IMR-90 (cell line): ENCODE data around the gene PDHB. TPM values are rescaled to one million over a fixed set of nuclear protein-coding genes. Genes with fewer than 3 reads are reported as not detected.

Experiments
- ATAC-seq: fragments of 200-7000 bp; cut with Tn5 transposase; 2 replicates; pipeline ENCODE4 v1.9.1; 2020; ENCODE audit warnings: low read depth, mild to moderate bottlenecking, moderate library complexity
- BruUV-seq: library from RNA; stranded (reverse); fragments of 400-500 nt; replicated peaks from 2 replicates; lab custom pipeline; 2021; lab: Mats Ljungman, UMichigan
- CTCF ChIA-PET: fragments of 300-600 bp; formaldehyde crosslinking; extraction: SDS; loops from one replicate; lab custom pipeline; 2021; ENCODE audit warnings: antibody characterized with exemption; lab: Yijun Ruan, JAX
- POLR2A ChIA-PET: fragments of 300-600 bp; sonication (Branson Sonifier 250); formaldehyde crosslinking; loops from one replicate; lab custom pipeline; 2022; ENCODE audit warnings: antibody characterized with exemption; ENCODE audit not compliant: unreplicated experiment; lab: Charles Lee
- DNase-seq: peaks from one replicate; pipeline ENCODE4 v3.0.0; 2013
- H2AFZ ChIP-seq: replicated peaks from 2 replicates; pipeline ENCODE3; 2013; ENCODE audit warnings: low read length, mild to moderate bottlenecking; ENCODE audit not compliant: poor library complexity
- H2AK5ac ChIP-seq: 2 replicates; pipeline ENCODE4 v1.6.1; 2013; ENCODE audit warnings: low read depth, low read length, inconsistent platforms
- H2AK9ac ChIP-seq: replicated peaks from 2 replicates; pipeline ENCODE3; 2013; ENCODE audit warnings: mild to moderate bottlenecking, low read depth, low read length, moderate library complexity; ENCODE audit not compliant: poor library complexity
- H2BK120ac ChIP-seq: 2 replicates; pipeline ENCODE4 v1.6.1; 2013; ENCODE audit warnings: low read depth, low read length, inconsistent platforms
- H2BK15ac ChIP-seq: 3 replicates; pipeline ENCODE4 v1.6.1; 2013; ENCODE audit warnings: low read depth, low read length, inconsistent platforms
- H2BK20ac ChIP-seq: 2 replicates; pipeline ENCODE4 v1.6.1; 2013; ENCODE audit warnings: low read depth, mild to moderate bottlenecking, inconsistent platforms, low read length, moderate library complexity
- H2BK5ac ChIP-seq: 2 replicates; pipeline ENCODE4 v1.6.1; 2013; ENCODE audit warnings: mild to moderate bottlenecking, low read depth, low read length, inconsistent platforms; ENCODE audit not compliant: poor library complexity, severe bottlenecking
- H3K14ac ChIP-seq: replicated peaks from 2 replicates; pipeline ENCODE4 v1.6.1; 2013; ENCODE audit warnings: low read depth, low read length, inconsistent platforms
- H3K18ac ChIP-seq: 2 replicates; pipeline ENCODE4 v1.6.1; 2013; ENCODE audit warnings: low read depth, low read length, control low read depth
- H3K23ac ChIP-seq: 2 replicates; pipeline ENCODE4 v1.6.1; 2013; ENCODE audit warnings: low read depth, low read length, inconsistent platforms
- H3K27ac ChIP-seq: 2 replicates; pipeline ENCODE4 v1.5.1; 2013; ENCODE audit warnings: mild to moderate bottlenecking, control low read depth, low read length; ENCODE audit not compliant: insufficient read depth
- H3K27me3 ChIP-seq: 2 replicates; pipeline ENCODE4 v1.6.1; 2013; ENCODE audit warnings: low read length; ENCODE audit not compliant: control insufficient read depth, insufficient read depth
- H3K36me3 ChIP-seq: 2 replicates; pipeline ENCODE4 v1.6.1; 2013; ENCODE audit warnings: low read length, mixed read lengths; ENCODE audit not compliant: control insufficient read depth, insufficient read depth
- H3K4ac ChIP-seq: 2 replicates; pipeline ENCODE4 v1.6.1; 2013; ENCODE audit warnings: low read depth, low read length, inconsistent platforms
- H3K4me1 ChIP-seq: 2 replicates; pipeline ENCODE4 v1.6.1; 2013; ENCODE audit warnings: low read length, mixed read lengths; ENCODE audit not compliant: control insufficient read depth, insufficient read depth
- H3K4me2 ChIP-seq: 2 replicates; pipeline ENCODE4 v1.6.1; 2013; ENCODE audit warnings: low read depth, mild to moderate bottlenecking, control low read depth, low read length, moderate library complexity
- H3K4me3 ChIP-seq: 2 replicates; pipeline ENCODE4 v1.5.1; 2013; ENCODE audit warnings: low read depth, mild to moderate bottlenecking, control low read depth, low read length, moderate library complexity; ENCODE audit not compliant: insufficient read depth
- H3K56ac ChIP-seq: 2 replicates; pipeline ENCODE4 v1.6.1; 2013; ENCODE audit warnings: low read length, inconsistent platforms; ENCODE audit not compliant: insufficient read depth; ENCODE audit errors: extremely low read depth
- H3K79me1 ChIP-seq, 2 experiments: 2 replicates each; pipeline ENCODE4 v1.6.1; 2013; ENCODE audit warnings: low read length in 2 of 2, inconsistent platforms in 1 of 2, low read depth in 1 of 2
- H3K9ac ChIP-seq: 2 replicates; pipeline ENCODE4 v1.6.1; 2013; ENCODE audit warnings: low read depth, low read length, control low read depth
- H3K9me1 ChIP-seq: 2 replicates; pipeline ENCODE4 v1.6.1; 2013; ENCODE audit warnings: low read length, inconsistent platforms; ENCODE audit not compliant: insufficient read depth
- H3K9me3 ChIP-seq: 2 replicates; pipeline ENCODE4 v1.6.1; 2013; ENCODE audit warnings: low read length; ENCODE audit not compliant: control insufficient read depth, insufficient read depth
- H4K20me1 ChIP-seq: 2 replicates; pipeline ENCODE4 v1.6.1; 2013; ENCODE audit warnings: low read length, inconsistent platforms; ENCODE audit not compliant: insufficient read depth
- H4K5ac ChIP-seq: 2 replicates; pipeline ENCODE4 v1.6.1; 2013; ENCODE audit warnings: mild to moderate bottlenecking, low read depth, low read length, control low read depth
- H4K8ac ChIP-seq, 2 experiments: 2 replicates each; pipeline ENCODE4 v1.6.1; 2013; ENCODE audit warnings: low read depth in 2 of 2, low read length in 2 of 2, control low read depth in 1 of 2, inconsistent platforms in 1 of 2
- H4K91ac ChIP-seq: 2 replicates; pipeline ENCODE4 v1.6.1; 2013; ENCODE audit warnings: low read depth, low read length, inconsistent platforms; ENCODE audit not compliant: insufficient read depth
- BHLHE40 ChIP-seq: fragments of 150-350 bp; IDR thresholded peaks from 2 replicates; pipeline ENCODE4 v1.6.1; 2016; ENCODE audit warnings: mild to moderate bottlenecking, low read depth, low read length
- FOS ChIP-seq: fragments of 150-350 bp; IDR thresholded peaks from 2 replicates; pipeline ENCODE4 v1.6.1; 2016; ENCODE audit warnings: low read depth, low read length
- MAFK ChIP-seq: IDR thresholded peaks from 2 replicates; pipeline ENCODE4 v1.6.1; 2012; ENCODE audit warnings: low read depth, low read length, improper control_type of control experiment
- RCOR1 ChIP-seq: IDR thresholded peaks from 2 replicates; pipeline ENCODE4 v1.6.1; 2012; ENCODE audit warnings: mild to moderate bottlenecking, low read length, improper control_type of control experiment; ENCODE audit not compliant: insufficient replicate concordance
- WGBS, 2 experiments: methylation state at CpG; one replicate each; pipeline versions ENCODE4 v1.1.5 to v1.1.7; 2013; ENCODE audit warnings: missing lambda C conversion rate in 2 of 2; ENCODE audit not compliant: insufficient read length in 1 of 2; ENCODE audit errors: extremely low coverage in 2 of 2; 5-methylcytosine and 5-hydroxymethylcytosine counted together
- dilution Hi-C: fragments of 300-500 bp; cut with HindIII; formaldehyde crosslinking; loops from one replicate; pipeline ENCODE4 v1.14.3; 2018; ENCODE audit warnings: low sequenced_read_pairs; ENCODE audit not compliant: unreplicated experiment
- in situ Hi-C: fragments of 300-500 bp; cut with MboI; formaldehyde crosslinking; loops from 3 replicates; pipeline ENCODE4 v1.14.3; 2019; ENCODE audit warnings: low sequenced_read_pairs, inconsistent platforms, mixed read lengths
- intact Hi-C: fragments of 100-400 bp; cut with micrococcal nuclease; formaldehyde crosslinking; loops from 2 replicates; pipeline ENCODE4 v1.10.0; 2022
- polyA plus RNA-seq, 3 experiments: library from polyadenylated mRNA; depleted of rRNA; stranded (reverse); fragments of >200 nt; gene quantifications; 2 replicates each; pipeline ENCODE4 v1.2.3, GENCODE V29; 2012; ENCODE audit warnings: low replicate concordance in 1 of 3
- total RNA-seq: library from RNA; depleted of rRNA; stranded (reverse); fragments of >200 nt; gene quantifications from 2 replicates; pipeline ENCODE4 v1.2.3, GENCODE V29; 2012
- TF ChIP-seq, protein P1 (sequence below): conservative IDR thresholded peaks from 2 replicates; pipeline ENCODE4 v1.5.1; 2012; ENCODE audit warnings: mild to moderate bottlenecking, low read depth, low read length, improper control_type of control experiment

Gene PDHB
- total and polyA plus RNA-seq, 2 of the 4 experiments (the other 2 are of a cell fraction) = 69.2 to 73.5 TPM

DNA sequence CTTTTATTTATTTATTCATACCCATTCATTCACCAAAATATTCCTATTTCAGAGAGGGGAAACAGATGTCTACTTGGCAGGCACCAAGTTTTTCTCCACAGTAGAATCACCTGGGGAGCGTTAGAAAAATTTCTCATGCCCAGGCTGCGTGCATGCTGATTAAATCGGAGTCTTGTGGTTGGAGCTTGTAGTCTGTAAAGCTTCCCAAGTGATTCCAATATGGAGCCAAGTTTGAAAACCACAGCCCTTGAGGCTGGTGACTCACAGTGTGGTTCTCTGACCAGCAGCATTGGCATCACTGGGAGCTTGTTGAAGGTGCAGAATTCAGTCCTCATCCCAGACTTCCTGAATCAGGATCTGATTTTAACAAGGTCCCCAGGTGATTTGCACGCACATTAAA lies 49.7 kb downstream of the PDHB start:
- peak; percentile 99 for DNase-seq
- peaks cover 6% of the 10 kb centered on the region; the same call in 1 of the 2 replicates for H4K20me1 ChIP-seq
- H3K9ac ChIP-seq = no peak overlapping the region
- peak; percentile 74 for ATAC-seq
- peak overlapping the region; percentile 90 for H4K5ac ChIP-seq
- H3K36me3 ChIP-seq = peaks cover 9% of the 10 kb centered on the region; the same call in 1 of the 2 replicates
- peak overlapping the region; percentile 99; the same call in 1 of the 2 replicates for H3K14ac ChIP-seq
- peak overlapping the region; percentile 94 for H4K91ac ChIP-seq
- H3K9me3 ChIP-seq = no peaks in the 10 kb centered on the region
- peak overlapping the region; percentile 95 for H2BK5ac ChIP-seq
- H2BK15ac ChIP-seq = peak overlapping the region; percentile 90; the same call in 2 of the 3 replicates
- H3K4me3 ChIP-seq = no peak overlapping the region
- H3K27me3 ChIP-seq = no peaks in the 10 kb centered on the region
- 0% methylated on average over 2 of the region's 4 CpGs; no CpG with 5 or more reads in 1 of the 2 experiments for WGBS, 2 experiments
- intact Hi-C loops (no loop called here), dilution Hi-C loops (no loop called here), in situ Hi-C loops (no loop called here)
- no peak overlapping the region for H2AFZ ChIP-seq
- H3K18ac ChIP-seq = peak overlapping the region; percentile 91; the same call in 1 of the 2 replicates
- peak overlapping the region; percentile 93 for H2BK120ac ChIP-seq
- H2AK5ac ChIP-seq = peak overlapping the region; percentile 99; the same call in 1 of the 2 replicates
- TF ChIP-seq RCOR1 = peak; percentile 65
- TF ChIP-seq, protein P1, sequence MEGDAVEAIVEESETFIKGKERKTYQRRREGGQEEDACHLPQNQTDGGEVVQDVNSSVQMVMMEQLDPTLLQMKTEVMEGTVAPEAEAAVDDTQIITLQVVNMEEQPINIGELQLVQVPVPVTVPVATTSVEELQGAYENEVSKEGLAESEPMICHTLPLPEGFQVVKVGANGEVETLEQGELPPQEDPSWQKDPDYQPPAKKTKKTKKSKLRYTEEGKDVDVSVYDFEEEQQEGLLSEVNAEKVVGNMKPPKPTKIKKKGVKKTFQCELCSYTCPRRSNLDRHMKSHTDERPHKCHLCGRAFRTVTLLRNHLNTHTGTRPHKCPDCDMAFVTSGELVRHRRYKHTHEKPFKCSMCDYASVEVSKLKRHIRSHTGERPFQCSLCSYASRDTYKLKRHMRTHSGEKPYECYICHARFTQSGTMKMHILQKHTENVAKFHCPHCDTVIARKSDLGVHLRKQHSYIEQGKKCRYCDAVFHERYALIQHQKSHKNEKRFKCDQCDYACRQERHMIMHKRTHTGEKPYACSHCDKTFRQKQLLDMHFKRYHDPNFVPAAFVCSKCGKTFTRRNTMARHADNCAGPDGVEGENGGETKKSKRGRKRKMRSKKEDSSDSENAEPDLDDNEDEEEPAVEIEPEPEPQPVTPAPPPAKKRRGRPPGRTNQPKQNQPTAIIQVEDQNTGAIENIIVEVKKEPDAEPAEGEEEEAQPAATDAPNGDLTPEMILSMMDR = no peak
- peak; percentile 93 for TF ChIP-seq FOS
- TF ChIP-seq MAFK = no peak
- TF ChIP-seq BHLHE40 = 0 out of 2 replicates have a peak, but pooled peaks have one; percentile 34
- peak overlapping the region; percentile 97 for H3K27ac ChIP-seq
- H2BK20ac ChIP-seq = peak overlapping the region; percentile 96
- no peak overlapping the region for H2AK9ac ChIP-seq
- ChIA-PET CTCF (no interaction called here), POLR2A (interaction anchor here (0.6 to 1.1 kb wide), 3 partner anchors 10 to 51 kb away, joined by 3 to 5 read pairs (median 4); partner anchors contain the start of gene PXK)
- peak overlapping the region; percentile 91 for H3K23ac ChIP-seq
- peak overlapping the region; percentile 69 to 79; a peak in 3 of 4 replicates for H4K8ac ChIP-seq
- peaks cover 42% of the 10 kb centered on the region for H3K9me1 ChIP-seq
- H3K79me1 ChIP-seq = peaks cover 16 to 50% of the 10 kb centered on the region in 2 experiments
- no TSS peak for BruUV-seq
- peaks cover 36% of the 10 kb centered on the region for H3K4me1 ChIP-seq
- peak overlapping the region; percentile 91 for H3K4ac ChIP-seq
- peak overlapping the region; percentile 73; the same call in 1 of the 2 replicates for H3K4me2 ChIP-seq
- peak overlapping the region; percentile 84 for H3K56ac ChIP-seq
